NCI-H2196 (cell line): ENCODE measurements around the gene KNSTRN.

ENCODE experiments used
- DNase-seq: peaks from one replicate; lab custom pipeline; 2025; ENCODE audit not compliant: unreplicated experiment; lab: John Stamatoyannopoulos, UW

KNSTRN gene

GRCh38 chr15:40345225-40345866, 37.2 kb upstream of the KNSTRN start:
- no peak for DNase-seq

GRCh38 chr15:40345867-40346578, 36.5 kb upstream of the KNSTRN start:
- DNase-seq = no peak

- DNase-seq = no peak
Measured at GRCh38 chr15:40346579-40347558, 35.7 kb upstream of the KNSTRN start.

- DNase-seq = no peak
Measured at GRCh38 chr15:40347559-40348473, 34.7 kb upstream of the KNSTRN start.

GRCh38 chr15:40348474-40348870, 34.0 kb upstream of the KNSTRN start:
- DNase-seq = no peak

- no peak for DNase-seq
Measured at GRCh38 chr15:40349163-40349562, 33.4 kb upstream of the KNSTRN start.

- DNase-seq = no peak
Measured at GRCh38 chr15:40352281-40352901, 30.1 kb upstream of the KNSTRN start.

- DNase-seq = peak; percentile 9
Measured at GRCh38 chr15:40353697-40354096, 28.8 kb upstream of the KNSTRN start.

- no peak for DNase-seq
Measured at GRCh38 chr15:40354408-40355171, 27.9 kb upstream of the KNSTRN start.

GRCh38 chr15:40355976-40356585, 26.4 kb upstream of the KNSTRN start:
- DNase-seq = no peak

GRCh38 chr15:40357246-40357645, 25.3 kb upstream of the KNSTRN start:
- no peak for DNase-seq

- DNase-seq = peak; percentile 74
Measured at GRCh38 chr15:40357723-40358470, 24.6 kb upstream of the KNSTRN start, which contains the start of gene DISP2. Gene DISP2, plus strand, starts transcription at chr15:40358219. Its CDS starts 103 bp downstream, at chr15:40358322.

- DNase-seq = no peak
Measured at GRCh38 chr15:40358471-40359353, 23.8 kb upstream of the KNSTRN start.

- DNase-seq = no peak
Measured at GRCh38 chr15:40360015-40360414, 22.5 kb upstream of the KNSTRN start.

- no peak for DNase-seq
Measured at GRCh38 chr15:40361640-40362039, 20.9 kb upstream of the KNSTRN start.

GRCh38 chr15:40363611-40364010, 18.9 kb upstream of the KNSTRN start:
- DNase-seq = no peak

- no peak for DNase-seq
Measured at GRCh38 chr15:40364251-40364650, 18.3 kb upstream of the KNSTRN start.
